HG03060 (cell line): Measurements from ENCODE around the gene TNRC6C.
A peak's percentile ranks its signal among the peaks of the same experiment; 100 is the strongest.

ENCODE experiments used
- ATAC-seq: cut with Tn5 transposase; IDR thresholded peaks from one replicate; pipeline ENCODE4 v1.9.1; 2021; ENCODE audit warnings: low read depth, moderate number of reproducible peaks; ENCODE audit not compliant: unreplicated experiment

Gene TNRC6C

GRCh38 chr17:78147315-78147998 lies 189.0 kb downstream of the TNRC6C start:
- ATAC-seq: peak; percentile 54

- ATAC-seq: no peak
Measured at GRCh38 chr17:78148286-78149016, 189.9 kb downstream of the TNRC6C start.

GRCh38 chr17:78151514-78152008 lies 193.1 kb downstream of the TNRC6C start:
- no peak for ATAC-seq

DNA sequence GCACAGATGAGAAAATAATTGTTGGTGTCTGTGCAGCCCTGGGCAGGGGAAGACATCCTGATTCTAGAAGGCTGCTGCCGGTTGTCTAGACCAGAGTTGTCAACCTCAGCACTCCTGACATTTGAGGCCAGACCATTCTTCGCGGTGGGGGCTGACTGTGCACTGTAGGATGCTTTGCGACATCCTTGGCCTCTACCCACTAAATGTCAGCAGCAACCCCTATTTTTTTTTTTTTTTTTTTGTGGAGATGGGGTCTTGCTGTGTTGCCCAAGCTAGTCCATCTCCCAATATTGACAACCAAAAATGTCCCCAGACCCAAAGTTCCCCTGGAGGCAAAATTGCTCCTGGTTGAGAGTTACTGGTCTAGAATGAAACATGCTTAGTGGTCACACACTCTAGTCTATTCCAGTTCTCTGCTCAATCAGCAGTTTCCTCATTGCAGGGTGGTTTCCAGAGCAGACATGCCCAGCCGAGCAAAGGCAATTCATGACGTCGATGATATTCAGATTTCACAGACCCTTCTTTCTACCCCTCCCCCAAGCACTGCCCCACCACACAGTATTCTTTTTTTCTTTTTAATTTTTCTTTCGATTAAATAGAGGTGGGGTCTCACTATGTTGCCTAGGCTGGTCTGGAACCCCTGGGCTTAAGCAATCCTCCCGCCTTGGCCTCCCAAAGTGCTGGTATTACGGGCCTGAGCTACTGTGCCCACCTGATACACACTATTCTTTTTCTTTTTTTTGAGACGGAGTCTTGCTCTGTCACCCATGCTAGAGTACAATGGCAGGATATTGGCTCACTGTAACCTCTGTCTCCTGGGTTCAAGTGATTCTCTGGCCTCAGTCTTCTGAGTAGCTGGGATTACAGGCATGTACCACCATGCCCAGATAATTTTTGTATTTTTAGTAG lies 196.7 kb downstream of the TNRC6C start:
- peak; percentile 33 for ATAC-seq
